Adrenal gland (tissue), 12 donors: Measurements from ENCODE around the gene TOMM5. TPM values are rescaled to one million over a fixed set of nuclear protein-coding genes. Genes with fewer than 3 reads are reported as not detected.

Experiments
- DNase-seq, 7 donors: peaks; one replicate each; pipeline ENCODE4 v3.0.0-alpha.2; 2019 to 2020
- H3K27ac ChIP-seq, 5 donors: fragments of 200-600 bp; sonication (generic) in 4 of 5; 1 replicate in 3 of 5; 2 replicates in 2 of 5; pipeline versions ENCODE4 v1.5.1 to v1.8.0; 2016 to 2020; ENCODE audit warnings: mild to moderate bottlenecking in 1 of 5
- H3K27me3 ChIP-seq: fragments of 200-600 bp; 2 replicates; pipeline ENCODE4 v1.8.0; 2021
- H3K36me3 ChIP-seq, 2 donors: fragments of 200-600 bp; replicated peaks in 1 of 2; 1 replicate in 1 of 2; 2 replicates in 1 of 2; pipeline versions ENCODE4 v1.5.1 to v1.8.0; 2018 to 2022
- H3K4me1 ChIP-seq, 2 donors: fragments of 200-600 bp; replicated peaks in 1 of 2; 1 replicate in 1 of 2; 2 replicates in 1 of 2; pipeline versions ENCODE4 v1.5.1 to v1.8.0; 2018 to 2021
- H3K4me3 ChIP-seq, 4 donors: fragments of 200-600 bp; sonication (generic) in 3 of 4; one replicate each; pipeline ENCODE4 v1.5.1; 2016 to 2018
- H3K9me3 ChIP-seq, 3 donors: fragments of 200-600 bp; sonication (generic) in 1 of 3; replicated peaks in 1 of 3; 1 replicate in 2 of 3; 2 replicates in 1 of 3; pipeline versions ENCODE4 v1.5.1 to v1.8.0; 2016 to 2021
- CTCF ChIP-seq, 6 experiments: fragments of 450-650 bp in 4 of 6; fragments of 200-600 bp in 2 of 6; sonication (generic) in 1 of 6; IDR thresholded peaks; 1 replicate in 5 of 6; 2 replicates in 1 of 6; pipeline versions ENCODE4 v1.5.1 to v1.8.0; 2016 to 2021; ENCODE audit warnings: antibody characterized with exemption in 6 of 6, mild to moderate bottlenecking in 2 of 6, moderate library complexity in 1 of 6
- POLR2A ChIP-seq, 2 donors: fragments of 450-650 bp; IDR thresholded peaks; one replicate each; pipeline ENCODE4 v1.6.1; 2017; ENCODE audit warnings: antibody characterized with exemption in 2 of 2, mild to moderate bottlenecking in 2 of 2, moderate library complexity in 1 of 2
- WGBS, 4 donors: extraction: QIAGEN DNeasy Blood & Tissue Kit in 2 of 4; methylation state at CpG; one replicate each; pipeline versions ENCODE4 v1.1.5 to v1.1.7; 2013 to 2017; 5-methylcytosine and 5-hydroxymethylcytosine counted together
- intact Hi-C, 2 donors: fragments of 100-400 bp; cut with DNase I; formaldehyde crosslinking; loops; one replicate each; pipeline versions ENCODE4 v1.14.1 to v1.15.0; 2022 to 2023
- polyA plus RNA-seq, 3 donors: library from polyadenylated mRNA; stranded (reverse); fragments of 200-250 nt in 2 of 3; fragments of 350-450 nt in 1 of 3; fragmentation: Illumina TruSeq in 1 of 3; extraction: RNeasy Lipid Tissue Mini Kit (QIAGEN cat#74804) in 1 of 3; gene quantifications; one replicate each; pipeline ENCODE4 v1.2.3, GENCODE V29; 2013 to 2014
- total RNA-seq, 9 donors: library from RNA; depleted of rRNA in 4 of 9; stranded (reverse); fragments of >200 nt in 4 of 9; fragments of 120-200 nt in 1 of 9; fragmentation: NEBNext Ultra II Directional in 1 of 9; extraction: Animal tissue kit (Norgen Biotek cat#: 25700) in 1 of 9; gene quantifications; one replicate each; pipeline versions ENCODE4 v1.1.0 to v1.2.4, GENCODE V29; 2013 to 2023
- donor health status: healthy with polysubstance abuse.
- donor health status: Bipolar disorder and iron deficiency.
- donor health status: DM: yes; HTN: yes; CAD: no.
- donor health status: DM: no; HTN: no; CAD: no.
- donor health status: DM: no; HTN: no; CAD: no.
- donor health status: DM: yes; HTN: yes; CAD: no.

TOMM5 gene
- total and polyA plus RNA-seq, 12 donors = 41.0 to 319 (median 84.0) TPM

- H3K36me3 ChIP-seq = no peaks in the 10 kb centered on the region
- 64 to 73% (median 65%) methylated on average over 2 to 3 of the region's 3 CpGs for WGBS, 4 donors
- no peak overlapping the region for H3K4me3 ChIP-seq
- peak overlapping the region in 3 of 5 donors; percentile 17 to 69 (median 39) for H3K27ac ChIP-seq
- DNase-seq = peak in 5 of 7 donors; percentile 25 to 74 (median 37)
- intact Hi-C loops = no loop called here
- TF ChIP-seq CTCF (IDR thresholded peaks at IDR 0.05) (no peak), POLR2A (IDR thresholded peaks at IDR 0.05) (no peak)
- H3K9me3 ChIP-seq = no peaks in the 10 kb centered on the region
- H3K27me3 ChIP-seq = no peaks in the 10 kb centered on the region
- H3K4me1 ChIP-seq = peaks cover 0 to 8% of the 10 kb centered on the region in 2 donors
Measured at GRCh38 chr9:37551468-37551867, 40.9 kb downstream of the TOMM5 start.

GRCh38 chr9:37550781-37551180, 41.6 kb downstream of the TOMM5 start:
- no peak for DNase-seq
- intact Hi-C loops = no loop called here
- H3K4me1 ChIP-seq = peaks cover 0 to 8% of the 10 kb centered on the region in 2 donors
- no peaks in the 10 kb centered on the region for H3K27me3 ChIP-seq
- WGBS, 4 donors = 67 to 90% (median 84%) methylated on average over 1 of the region's 1 CpG
- H3K9me3 ChIP-seq = no peaks in the 10 kb centered on the region
- TF ChIP-seq CTCF (IDR thresholded peaks at IDR 0.05) (no peak), POLR2A (IDR thresholded peaks at IDR 0.05) (no peak)
- peak overlapping the region in 1 of 5 donors; percentile 17 for H3K27ac ChIP-seq
- H3K36me3 ChIP-seq = no peaks in the 10 kb centered on the region
- no peak overlapping the region for H3K4me3 ChIP-seq

GRCh38 chr9:37549527-37549926, 42.9 kb downstream of the TOMM5 start:
- TF ChIP-seq POLR2A (IDR thresholded peaks at IDR 0.05) = no peak
- no peak for TF ChIP-seq CTCF (IDR thresholded peaks at IDR 0.05)
- intact Hi-C loops = no loop called here

GRCh38 chr9:37547328-37547878, 45.0 kb downstream of the TOMM5 start:
- no peak for DNase-seq
- TF ChIP-seq CTCF (IDR thresholded peaks at IDR 0.05) (no peak), POLR2A (IDR thresholded peaks at IDR 0.05) (no peak)

More at GRCh38 chr9:37549527-37549926, 42.9 kb downstream of the TOMM5 start:
- H3K4me1 ChIP-seq = peaks cover 0 to 8% of the 10 kb centered on the region in 2 donors
- H3K27me3 ChIP-seq = no peaks in the 10 kb centered on the region
- no peak overlapping the region for H3K27ac ChIP-seq
- no peaks in the 10 kb centered on the region for H3K9me3 ChIP-seq
- H3K36me3 ChIP-seq = no peaks in the 10 kb centered on the region
- H3K4me3 ChIP-seq = no peak overlapping the region
- DNase-seq = no peak

More at GRCh38 chr9:37547328-37547878, 45.0 kb downstream of the TOMM5 start:
- peaks cover 9 to 23% of the 10 kb centered on the region in 2 donors for H3K4me1 ChIP-seq
- no peak overlapping the region for H3K27ac ChIP-seq
- no peaks in the 10 kb centered on the region for H3K36me3 ChIP-seq
- H3K4me3 ChIP-seq = no peak overlapping the region
- 95 to 97% (median 96%) methylated on average over 5 of the region's 5 CpGs for whole genome bisulfite sequencing, 4 donors
- no peaks in the 10 kb centered on the region for H3K9me3 ChIP-seq
- no peaks in the 10 kb centered on the region for H3K27me3 ChIP-seq
- intact Hi-C loops = no loop called here
